Psoas muscle (tissue), 8 donors: ENCODE results near the gene CAGE1. TPM values are rescaled to one million over a fixed set of nuclear protein-coding genes. Genes with fewer than 3 reads are reported as not detected.

Experiments used
- ATAC-seq, 4 donors: fragments of 200-7000 bp; cut with Tn5 transposase; one replicate each; pipeline ENCODE4 v1.9.1; 2020; ENCODE audit warnings: moderate library complexity in 3 of 4, mild to moderate bottlenecking in 2 of 4
- DNase-seq, 2 donors: peaks; one replicate each; pipeline ENCODE4 v3.0.0-alpha.2; 2020
- H3K27ac ChIP-seq: fragments of 200-600 bp; one replicate; pipeline ENCODE4 v1.8.0; 2022
- H3K27me3 ChIP-seq, 3 donors: fragments of 200-600 bp in 1 of 3; one replicate each; pipeline versions ENCODE4 v1.6.1 to v1.8.0; 2013 to 2022; ENCODE audit warnings: low read length in 2 of 3, mild to moderate bottlenecking in 2 of 3, moderate library complexity in 1 of 3; ENCODE audit not compliant: insufficient read depth in 3 of 3
- H3K36me3 ChIP-seq, 2 donors: fragments of 200-600 bp in 1 of 2; one replicate each; pipeline versions ENCODE4 v1.6.1 to v1.8.0; 2013 to 2022; ENCODE audit warnings: low read depth in 1 of 2, mild to moderate bottlenecking in 1 of 2, moderate library complexity in 1 of 2; ENCODE audit not compliant: insufficient read depth in 1 of 2
- H3K4me1 ChIP-seq: fragments of 200-600 bp; one replicate; pipeline ENCODE4 v1.8.0; 2022
- H3K4me3 ChIP-seq: fragments of 200-600 bp; one replicate; pipeline ENCODE4 v1.8.0; 2022; ENCODE audit warnings: mild to moderate bottlenecking
- H3K9me3 ChIP-seq: fragments of 200-600 bp; one replicate; pipeline ENCODE4 v1.8.0; 2022
- WGBS, 3 donors: extraction: QIAGEN DNeasy Blood & Tissue Kit; methylation state at CpG; one replicate each; pipeline versions ENCODE4 v1.1.6 to v1.1.7; 2013; 5-methylcytosine and 5-hydroxymethylcytosine counted together
- intact Hi-C, 2 donors: fragments of 100-400 bp; cut with DNase I; formaldehyde crosslinking; loops; one replicate each; pipeline versions ENCODE4 v1.11.0 to v1.14.2; 2022
- polyA plus RNA-seq, 3 donors: library from polyadenylated mRNA; stranded (reverse); fragments of 200-250 nt; gene quantifications; one replicate each; pipeline ENCODE4 v1.2.3, GENCODE V29; 2013
- total RNA-seq, 4 donors: library from RNA; stranded (reverse); fragmentation: NEBNext Ultra II Directional in 2 of 4; extraction: Animal tissue kit (Norgen Biotek cat#: 25700) in 2 of 4; gene quantifications; one replicate each; pipeline versions ENCODE4 v1.2.1 to v1.2.4, GENCODE V29; 2021 to 2023
- TF ChIP-seq, protein P1 (sequence below): fragments of 200-600 bp; IDR thresholded peaks from one replicate; pipeline ENCODE4 v1.8.0; 2022; ENCODE audit warnings: antibody characterized with exemption
- donor health status: healthy with polysubstance abuse.
- donor health status: DM: no; HTN: no; CAD: no; lungs with moderate emphysema.
- donor health status: Bipolar disorder and iron deficiency.
- donor health status: healthy.
- donor health status: DM: yes; HTN: yes; CAD: no.
- donor health status: DM: no; HTN: no; CAD: no.
- donor health status: DM: no; HTN: no; CAD: no.
- donor health status: DM: yes; HTN: yes; CAD: no.

Gene CAGE1
- total and polyA plus RNA-seq, 7 donors, result 0.08 TPM; not detected in 6

DNA sequence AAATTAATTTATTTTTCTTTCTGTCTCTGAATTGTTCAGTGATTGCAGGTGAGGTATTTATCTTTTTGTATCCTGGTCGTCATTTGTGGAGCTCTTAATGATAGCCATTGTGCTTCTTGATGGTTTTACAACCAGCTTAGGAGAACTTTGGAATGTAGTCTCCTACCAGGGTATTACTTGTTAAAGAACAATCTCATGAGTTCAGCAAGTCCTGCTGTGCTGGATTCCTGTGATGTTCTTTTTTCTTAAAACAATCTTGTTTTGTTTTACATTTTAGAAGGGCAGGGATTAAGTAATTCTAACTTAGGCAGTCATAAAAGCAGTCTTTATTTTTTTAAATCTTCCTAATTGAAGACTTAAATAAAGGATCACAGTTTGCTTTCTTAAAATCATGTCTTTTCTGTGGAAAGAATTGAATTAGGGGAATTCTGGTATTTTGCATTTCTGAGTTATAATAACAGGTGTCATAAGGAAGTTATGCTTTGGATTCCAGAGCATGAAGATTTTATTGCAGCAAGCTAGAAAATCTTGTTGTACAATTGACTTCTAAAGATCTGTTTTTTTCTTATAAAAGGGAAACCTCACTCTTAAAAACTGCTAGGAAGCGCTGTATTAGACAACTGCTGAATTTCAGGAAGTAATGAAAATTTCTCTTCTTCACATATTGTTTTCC is 23.7 kb upstream of the CAGE1 start:
- intact Hi-C loops, result no loop called here
- no peaks in the 10 kb centered on the region for H3K4me1 ChIP-seq

DNA sequence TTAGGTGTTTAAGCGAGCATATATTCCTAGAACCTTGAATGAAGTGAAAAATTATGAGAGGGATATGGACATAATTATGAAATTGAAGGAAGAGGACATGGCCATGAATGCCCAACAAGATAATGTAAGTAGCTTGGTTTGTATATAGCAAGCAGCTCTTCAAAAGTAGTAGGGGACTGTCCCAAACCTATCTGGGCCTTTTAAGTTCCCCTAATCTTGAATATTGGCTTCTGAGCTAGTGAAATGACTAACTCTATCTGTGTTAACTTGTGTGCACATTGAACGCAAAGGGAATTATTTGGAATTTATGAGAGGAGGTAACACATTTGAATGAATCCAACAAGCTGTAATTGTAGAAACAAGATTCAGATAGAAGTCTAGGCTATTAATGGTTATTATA is 21.8 kb upstream of the CAGE1 start:
- TF ChIP-seq, protein P1, sequence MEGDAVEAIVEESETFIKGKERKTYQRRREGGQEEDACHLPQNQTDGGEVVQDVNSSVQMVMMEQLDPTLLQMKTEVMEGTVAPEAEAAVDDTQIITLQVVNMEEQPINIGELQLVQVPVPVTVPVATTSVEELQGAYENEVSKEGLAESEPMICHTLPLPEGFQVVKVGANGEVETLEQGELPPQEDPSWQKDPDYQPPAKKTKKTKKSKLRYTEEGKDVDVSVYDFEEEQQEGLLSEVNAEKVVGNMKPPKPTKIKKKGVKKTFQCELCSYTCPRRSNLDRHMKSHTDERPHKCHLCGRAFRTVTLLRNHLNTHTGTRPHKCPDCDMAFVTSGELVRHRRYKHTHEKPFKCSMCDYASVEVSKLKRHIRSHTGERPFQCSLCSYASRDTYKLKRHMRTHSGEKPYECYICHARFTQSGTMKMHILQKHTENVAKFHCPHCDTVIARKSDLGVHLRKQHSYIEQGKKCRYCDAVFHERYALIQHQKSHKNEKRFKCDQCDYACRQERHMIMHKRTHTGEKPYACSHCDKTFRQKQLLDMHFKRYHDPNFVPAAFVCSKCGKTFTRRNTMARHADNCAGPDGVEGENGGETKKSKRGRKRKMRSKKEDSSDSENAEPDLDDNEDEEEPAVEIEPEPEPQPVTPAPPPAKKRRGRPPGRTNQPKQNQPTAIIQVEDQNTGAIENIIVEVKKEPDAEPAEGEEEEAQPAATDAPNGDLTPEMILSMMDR, result no peak
- WGBS, 3 donors, result 92 to 97% (median 97%) methylated on average over 2 of the region's 2 CpGs
- intact Hi-C loops, result no loop called here
- peaks cover 30 to 97% of the 10 kb centered on the region in 2 donors for H3K36me3 ChIP-seq
- no peaks in the 10 kb centered on the region for H3K9me3 ChIP-seq
- H3K4me1 ChIP-seq, result no peaks in the 10 kb centered on the region
- no peak overlapping the region for H3K27ac ChIP-seq
- no peak for ATAC-seq
- DNase-seq, result no peak
- no peak overlapping the region for H3K4me3 ChIP-seq
- H3K27me3 ChIP-seq, result no peaks in the 10 kb centered on the region

More for the DNA sequence above, 23.7 kb upstream of the CAGE1 start:
- ATAC-seq (no peak), DNase-seq (no peak)
- Histone ChIP-seq H3K27ac (no peak overlapping the region), H3K36me3 (peaks cover 26 to 97% of the 10 kb centered on the region in 2 donors), H3K4me3 (no peak overlapping the region), H3K9me3 (no peaks in the 10 kb centered on the region), H3K27me3 (no peaks in the 10 kb centered on the region)
- TF ChIP-seq, protein P1, result no peak
- 61 to 71% (median 61%) methylated on average over 2 of the region's 2 CpGs for WGBS, 3 donors

DNA sequence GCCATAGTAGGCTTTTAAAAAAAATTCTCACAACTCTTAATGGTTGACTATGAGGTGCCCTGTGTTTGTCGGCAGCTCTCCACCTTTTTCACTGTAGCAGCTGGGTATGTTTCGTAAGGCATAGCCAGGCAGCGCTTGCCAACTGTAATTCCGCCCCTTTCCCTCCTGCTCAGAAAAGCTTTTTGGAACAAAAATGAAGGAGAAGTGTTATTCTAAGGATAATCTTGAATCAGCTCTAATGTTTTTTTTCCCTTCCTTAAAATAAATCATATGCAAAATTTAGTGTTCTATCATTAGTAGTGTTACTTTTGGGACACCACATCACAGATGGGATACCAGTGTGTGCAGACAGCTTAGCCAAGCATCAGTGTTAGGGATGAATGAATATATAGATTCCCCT is 21.3 kb upstream of the CAGE1 start:
- intact Hi-C loops, result no loop called here
- ATAC-seq (no peak), DNase-seq (no peak)
- Histone ChIP-seq H3K4me3 (no peak overlapping the region), H3K36me3 (peaks cover 30 to 97% of the 10 kb centered on the region in 2 donors), H3K4me1 (no peaks in the 10 kb centered on the region), H3K27ac (no peak overlapping the region), H3K9me3 (no peaks in the 10 kb centered on the region), H3K27me3 (no peaks in the 10 kb centered on the region)
- 92 to 95% (median 92%) methylated on average over 4 of the region's 4 CpGs for WGBS, 3 donors
- TF ChIP-seq, protein P1, result no peak

DNA sequence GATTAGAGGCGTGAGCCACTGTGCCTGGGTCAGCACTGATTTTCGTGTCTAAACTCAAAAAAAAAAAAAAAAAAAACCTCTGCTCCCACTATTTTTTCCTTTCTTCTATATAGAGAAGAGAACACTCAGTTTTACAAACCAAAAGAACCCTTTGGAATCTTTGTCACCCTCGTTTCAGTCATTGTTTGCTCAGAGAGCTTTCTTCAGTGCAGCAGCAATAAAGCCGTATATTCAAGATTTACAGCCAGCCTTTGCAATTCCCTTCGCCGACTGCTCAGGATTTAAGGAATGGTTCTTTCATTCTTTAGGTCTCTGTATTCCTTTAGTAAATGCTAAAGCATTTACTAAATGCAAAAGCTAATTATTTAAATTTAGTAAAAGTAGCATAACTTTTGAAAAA is 20.2 kb upstream of the CAGE1 start:
- intact Hi-C loops, result loop anchor here in 1 of 2 donors (5.0 kb wide), 1 partner anchor 188 kb away; no protein-coding TSS in a partner anchor
- H3K4me1 ChIP-seq, result no peaks in the 10 kb centered on the region
- H3K9me3 ChIP-seq, result no peaks in the 10 kb centered on the region
- no peak overlapping the region for H3K27ac ChIP-seq
- no peak for DNase-seq
- no peak overlapping the region for H3K4me3 ChIP-seq
- H3K36me3 ChIP-seq, result peaks cover 21 to 97% of the 10 kb centered on the region in 2 donors
- no peaks in the 10 kb centered on the region for H3K27me3 ChIP-seq
- WGBS, 3 donors, result 80 to 85% (median 82%) methylated on average over 6 of the region's 6 CpGs
- TF ChIP-seq, protein P1, result no peak
- no peak for ATAC-seq

DNA sequence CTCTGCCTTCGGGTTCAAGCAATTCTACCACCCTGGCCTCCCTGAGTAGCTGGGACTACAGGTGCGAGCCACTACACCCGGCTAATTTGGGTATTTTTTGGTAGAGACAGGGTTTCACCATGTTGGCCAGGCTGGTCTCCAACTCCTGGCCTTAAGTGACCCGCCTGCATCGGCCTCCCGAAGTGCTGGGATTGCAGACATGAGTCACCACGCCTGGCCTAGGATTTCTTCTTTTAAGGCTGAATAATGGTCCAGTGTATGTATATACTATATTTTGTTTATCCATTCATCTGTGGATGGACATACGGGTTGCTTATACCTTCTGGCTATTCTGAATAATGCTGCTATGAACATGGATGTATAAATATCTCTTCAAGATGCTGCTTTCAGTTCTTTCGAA is 17.2 kb upstream of the CAGE1 start:
- intact Hi-C loops, result loop anchor here in 1 of 2 donors (5.0 kb wide), 1 partner anchor 191 kb away; no protein-coding TSS in a partner anchor
- Histone ChIP-seq H3K9me3 (no peaks in the 10 kb centered on the region), H3K4me3 (no peak overlapping the region), H3K27me3 (no peaks in the 10 kb centered on the region), H3K27ac (no peak overlapping the region), H3K36me3 (peaks cover 22 to 97% of the 10 kb centered on the region in 2 donors), H3K4me1 (no peaks in the 10 kb centered on the region)
- TF ChIP-seq, protein P1, result no peak
- ATAC-seq, result no peak
- DNase-seq, result no peak
- WGBS, 3 donors, result 85 to 95% (median 90%) methylated on average over 9 of the region's 9 CpGs
